ENCODE data around the gene JAM3. TPM values are rescaled to one million over a fixed set of nuclear protein-coding genes. Genes with fewer than 3 reads are reported as not detected.
A peak's percentile ranks its signal among the peaks of the same experiment; 100 is the strongest.

Gene JAM3
- total and polyA plus RNA-seq, 9 donors = 94.6 to 175 (median 135) TPM

DNA sequence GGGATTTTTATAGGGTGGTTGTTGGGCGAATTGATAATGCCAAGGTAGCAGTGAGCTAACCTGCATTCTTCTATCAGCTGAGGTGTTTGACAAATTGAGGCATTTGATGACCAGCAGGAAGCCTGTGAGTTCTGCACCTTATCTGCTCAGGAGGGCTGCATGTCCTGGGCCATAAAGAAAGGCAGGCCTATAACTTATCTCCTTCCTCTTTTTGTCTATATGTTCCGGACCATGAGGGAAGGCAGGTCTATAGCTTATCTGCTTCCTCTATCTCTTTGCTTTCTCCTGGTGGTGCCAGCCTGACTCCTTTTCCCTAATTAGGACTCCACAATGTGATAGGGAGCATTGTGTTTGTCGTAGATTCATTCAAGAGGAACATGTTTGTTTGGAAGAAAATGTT is 8.6 kb upstream of the JAM3 start:
- no peak overlapping the region for H3K27ac ChIP-seq (ENCODE audit: low read length)
- 78% methylated on average over 1 of the region's 3 CpGs for WGBS (ENCODE audit: insufficient coverage)
- no peaks in the 10 kb centered on the region for H3K36me3 ChIP-seq (ENCODE audit: control insufficient read depth, insufficient read depth, low read length)
- no peaks in the 10 kb centered on the region for H3K4me1 ChIP-seq (ENCODE audit: control insufficient read depth, insufficient read depth, low read length)
- H3K27me3 ChIP-seq (ENCODE audit: control insufficient read depth, insufficient read depth, low read length) = peaks cover 6% of the 10 kb centered on the region
- no peak overlapping the region for H3K4me3 ChIP-seq (ENCODE audit: low read length)
- DNase-seq = no peak
- H3K9me3 ChIP-seq (replicated peaks; ENCODE audit: control insufficient read depth, low read depth, low read length) = no peaks in the 10 kb centered on the region

DNA sequence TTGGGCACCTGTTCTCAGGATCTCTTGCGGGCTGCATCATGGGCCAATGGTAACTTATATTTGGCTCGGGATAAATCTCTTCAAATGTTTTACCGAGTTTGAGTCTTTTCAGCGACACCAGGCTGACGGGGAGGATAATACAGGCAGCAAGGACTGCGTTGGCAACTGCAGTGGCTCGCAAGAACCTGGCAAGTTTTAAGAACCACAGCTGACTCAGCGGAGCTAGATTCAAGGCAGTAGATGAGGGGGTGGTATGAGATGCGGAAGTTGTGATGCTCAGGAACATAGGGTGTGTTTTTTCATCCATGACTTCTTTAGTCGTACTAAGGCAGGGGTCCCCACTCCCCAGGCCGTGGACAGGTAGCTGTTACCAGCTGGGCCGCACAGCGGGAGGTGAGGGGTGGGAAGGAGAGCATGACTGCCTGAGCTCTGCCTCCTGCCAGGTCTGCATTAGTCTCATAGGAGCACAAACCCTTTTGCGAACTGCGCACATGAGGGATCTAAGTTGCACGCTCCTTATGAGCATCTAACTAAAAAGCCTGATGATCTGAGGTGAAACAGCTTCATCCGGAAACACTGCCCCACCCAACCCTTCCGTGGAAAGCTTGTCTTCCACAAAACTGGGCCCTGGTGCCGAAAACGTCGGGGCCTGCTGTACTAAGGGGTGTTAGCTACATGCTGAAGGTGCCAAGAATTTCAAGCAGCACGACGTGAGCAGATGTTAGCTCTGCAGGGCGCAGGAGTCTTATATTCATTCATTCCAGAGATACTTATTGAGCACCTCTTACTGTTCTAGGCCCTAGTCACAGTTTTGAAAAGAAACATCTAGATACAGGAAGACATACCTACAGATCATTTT is 6.4 kb upstream of the JAM3 start:
- Histone ChIP-seq H3K9me3 (replicated peaks; ENCODE audit: control insufficient read depth, low read depth, low read length) (no peaks in the 10 kb centered on the region), H3K27me3 (ENCODE audit: control insufficient read depth, insufficient read depth, low read length) (peaks cover 10% of the 10 kb centered on the region)
- WGBS (ENCODE audit: insufficient coverage) = 68% methylated on average over 17 of the region's 24 CpGs

DNA sequence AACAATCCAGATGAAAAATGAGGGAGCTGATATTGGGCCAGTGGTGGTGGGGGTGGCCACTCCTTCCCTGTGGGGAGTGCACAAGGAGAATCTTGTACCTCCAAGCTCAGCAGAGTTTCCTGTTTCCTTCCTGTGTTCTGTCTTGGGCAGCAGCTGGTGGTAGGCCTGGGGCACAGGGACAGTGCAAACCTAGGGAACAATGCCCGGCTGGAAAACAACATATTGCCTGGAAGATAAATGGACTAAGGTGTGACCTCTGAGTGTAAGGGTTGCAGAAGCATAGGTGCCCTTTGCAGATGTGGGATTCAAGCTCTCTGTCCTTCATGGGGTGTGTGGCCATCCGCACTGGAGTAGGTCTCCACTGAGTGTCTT is 5.8 kb upstream of the JAM3 start:
- WGBS (ENCODE audit: insufficient coverage) = 67% methylated on average over 1 of the region's 2 CpGs
- H3K4me1 ChIP-seq (ENCODE audit: control insufficient read depth, insufficient read depth, low read length) = no peaks in the 10 kb centered on the region
- DNase-seq = no peak
- no peaks in the 10 kb centered on the region for H3K9me3 ChIP-seq (replicated peaks; ENCODE audit: control insufficient read depth, low read depth, low read length)
- H3K27me3 ChIP-seq (ENCODE audit: control insufficient read depth, insufficient read depth, low read length) = peaks cover 10% of the 10 kb centered on the region
- no peaks in the 10 kb centered on the region for H3K36me3 ChIP-seq (ENCODE audit: control insufficient read depth, insufficient read depth, low read length)
- H3K27ac ChIP-seq (ENCODE audit: low read length) = no peak overlapping the region
- H3K4me3 ChIP-seq (ENCODE audit: low read length) = no peak overlapping the region

More for the DNA sequence above, 6.4 kb upstream of the JAM3 start:
- H3K36me3 ChIP-seq (ENCODE audit: control insufficient read depth, insufficient read depth, low read length) = no peaks in the 10 kb centered on the region
- H3K4me3 ChIP-seq (ENCODE audit: low read length) = no peak overlapping the region
- no peak for DNase-seq
- H3K27ac ChIP-seq (ENCODE audit: low read length) = no peak overlapping the region
- no peaks in the 10 kb centered on the region for H3K4me1 ChIP-seq (ENCODE audit: control insufficient read depth, insufficient read depth, low read length)

DNA sequence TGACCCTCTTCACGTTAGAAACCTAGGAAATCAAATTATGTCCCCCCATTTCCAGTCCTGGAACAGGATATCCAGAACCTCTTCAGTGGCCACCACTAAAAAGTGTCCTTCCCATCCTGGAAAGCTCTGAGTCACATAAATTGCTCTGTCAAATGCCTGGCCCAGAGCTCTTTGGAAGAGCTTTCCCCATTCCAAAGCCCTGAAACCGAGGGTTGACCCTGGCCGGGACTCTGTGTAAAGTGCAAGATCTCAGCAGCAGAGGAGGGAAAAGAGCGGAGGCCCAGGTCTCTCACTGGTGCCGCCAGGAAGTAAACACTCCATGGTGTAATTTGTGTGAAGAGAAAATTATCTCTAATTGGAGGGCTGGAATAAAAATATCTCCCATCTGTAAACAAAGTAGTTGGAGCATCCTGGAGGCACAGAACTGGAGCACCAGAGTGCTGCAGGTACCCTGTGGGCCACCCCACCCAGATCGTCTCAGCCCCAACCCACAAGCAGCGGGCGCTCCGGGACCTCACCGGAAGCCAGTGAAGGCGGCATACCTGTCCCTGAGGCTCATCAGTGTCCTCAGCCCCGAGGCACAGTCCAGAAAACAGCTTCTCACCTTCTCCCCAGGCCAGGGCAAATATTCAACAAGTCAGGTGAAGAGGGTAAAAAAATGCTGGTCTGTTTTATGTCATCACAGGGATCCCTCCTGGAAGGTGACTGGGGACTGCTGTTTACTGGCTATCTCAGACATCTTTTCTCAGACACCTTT is 4.7 kb upstream of the JAM3 start:
- no peak for DNase-seq
- Histone ChIP-seq H3K27ac (ENCODE audit: low read length) (no peak overlapping the region), H3K4me1 (ENCODE audit: control insufficient read depth, insufficient read depth, low read length) (no peaks in the 10 kb centered on the region), H3K27me3 (ENCODE audit: control insufficient read depth, insufficient read depth, low read length) (peaks cover 7% of the 10 kb centered on the region), H3K36me3 (ENCODE audit: control insufficient read depth, insufficient read depth, low read length) (no peaks in the 10 kb centered on the region), H3K4me3 (ENCODE audit: low read length) (no peak overlapping the region), H3K9me3 (replicated peaks; ENCODE audit: control insufficient read depth, low read depth, low read length) (no peaks in the 10 kb centered on the region)
- WGBS (ENCODE audit: insufficient coverage) = 80% methylated on average over 5 of the region's 12 CpGs

DNA sequence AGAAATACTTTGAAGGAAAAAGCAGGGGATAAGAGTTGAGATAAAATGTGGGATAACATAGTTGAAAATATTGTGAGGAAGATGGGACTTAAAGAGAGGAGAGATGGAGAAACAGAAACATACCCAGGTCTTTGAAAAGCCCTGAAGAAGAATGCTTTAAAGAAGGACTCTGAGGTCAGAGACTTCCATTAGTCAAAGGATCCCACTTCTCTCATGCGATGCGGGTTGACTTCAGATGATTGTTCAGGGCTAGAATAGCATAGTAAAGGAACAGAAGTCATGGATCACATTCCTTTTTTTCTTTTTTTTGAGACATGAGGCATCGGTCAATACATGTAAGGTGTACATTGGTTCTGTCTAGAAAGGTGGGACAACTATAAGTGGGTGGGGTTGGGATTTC is 3.5 kb upstream of the JAM3 start:
- DNase-seq = no peak
- Histone ChIP-seq H3K4me1 (ENCODE audit: control insufficient read depth, insufficient read depth, low read length) (peaks cover 6% of the 10 kb centered on the region), H3K27me3 (ENCODE audit: control insufficient read depth, insufficient read depth, low read length) (peaks cover 7% of the 10 kb centered on the region), H3K9me3 (replicated peaks; ENCODE audit: control insufficient read depth, low read depth, low read length) (no peaks in the 10 kb centered on the region), H3K4me3 (ENCODE audit: low read length) (no peak overlapping the region), H3K27ac (ENCODE audit: low read length) (no peak overlapping the region), H3K36me3 (ENCODE audit: control insufficient read depth, insufficient read depth, low read length) (no peaks in the 10 kb centered on the region)
- no CpG with 5 or more reads among the region's 3 CpGs for WGBS (ENCODE audit: insufficient coverage)

DNA sequence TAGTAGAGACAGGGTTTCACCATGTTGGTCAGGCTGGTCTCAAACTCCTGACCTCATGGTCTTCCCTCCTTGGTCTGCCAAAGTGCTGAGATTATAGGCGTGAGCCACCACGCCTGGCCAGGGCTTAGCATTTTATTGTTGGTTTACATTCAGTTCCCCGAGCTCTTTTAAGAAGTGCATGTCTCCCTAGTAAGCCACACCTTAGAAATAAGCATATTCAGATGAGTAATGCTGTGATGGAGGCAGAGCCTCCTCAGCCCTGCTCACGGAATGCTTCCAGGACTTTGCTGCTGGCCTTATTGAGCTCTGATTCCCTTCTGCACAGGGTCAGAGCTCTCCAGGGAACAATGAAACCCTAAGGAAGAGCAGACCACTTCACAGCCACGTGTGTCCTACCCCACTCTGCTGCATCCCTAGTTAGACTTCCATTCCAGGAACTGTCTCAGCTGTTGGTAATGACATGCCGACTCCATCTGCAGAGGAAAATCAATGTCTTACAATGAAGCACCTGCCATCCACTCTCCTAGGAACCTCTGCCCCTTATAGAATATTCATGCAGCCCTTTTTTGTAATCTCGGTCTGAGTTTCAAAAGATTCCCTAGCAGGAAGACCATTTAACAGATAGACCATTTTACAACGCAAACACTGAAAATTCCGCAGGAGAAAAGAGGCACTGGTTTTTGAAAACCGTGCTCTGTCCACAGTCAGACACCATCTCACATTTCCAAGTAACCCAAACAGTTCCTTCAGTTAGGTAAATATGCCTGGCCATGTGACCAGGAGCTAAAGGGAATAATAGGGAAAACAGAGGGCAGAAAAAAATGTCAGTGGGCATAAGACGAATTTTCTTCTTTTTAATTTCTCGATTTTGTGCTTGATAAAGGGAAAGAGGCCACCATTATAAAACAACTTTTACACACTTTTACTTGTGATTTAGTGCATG is 1.7 kb upstream of the JAM3 start:
- H3K36me3 ChIP-seq (ENCODE audit: control insufficient read depth, insufficient read depth, low read length) = no peaks in the 10 kb centered on the region
- no peaks in the 10 kb centered on the region for H3K9me3 ChIP-seq (replicated peaks; ENCODE audit: control insufficient read depth, low read depth, low read length)
- peaks cover 7% of the 10 kb centered on the region for H3K4me1 ChIP-seq (ENCODE audit: control insufficient read depth, insufficient read depth, low read length)
- peaks cover 7% of the 10 kb centered on the region for H3K27me3 ChIP-seq (ENCODE audit: control insufficient read depth, insufficient read depth, low read length)
- no peak overlapping the region for H3K27ac ChIP-seq (ENCODE audit: low read length)
- 31% methylated on average over 4 of the region's 12 CpGs for WGBS (ENCODE audit: insufficient coverage)
- no peak overlapping the region for H3K4me3 ChIP-seq (ENCODE audit: low read length)
- DNase-seq = no peak

DNA sequence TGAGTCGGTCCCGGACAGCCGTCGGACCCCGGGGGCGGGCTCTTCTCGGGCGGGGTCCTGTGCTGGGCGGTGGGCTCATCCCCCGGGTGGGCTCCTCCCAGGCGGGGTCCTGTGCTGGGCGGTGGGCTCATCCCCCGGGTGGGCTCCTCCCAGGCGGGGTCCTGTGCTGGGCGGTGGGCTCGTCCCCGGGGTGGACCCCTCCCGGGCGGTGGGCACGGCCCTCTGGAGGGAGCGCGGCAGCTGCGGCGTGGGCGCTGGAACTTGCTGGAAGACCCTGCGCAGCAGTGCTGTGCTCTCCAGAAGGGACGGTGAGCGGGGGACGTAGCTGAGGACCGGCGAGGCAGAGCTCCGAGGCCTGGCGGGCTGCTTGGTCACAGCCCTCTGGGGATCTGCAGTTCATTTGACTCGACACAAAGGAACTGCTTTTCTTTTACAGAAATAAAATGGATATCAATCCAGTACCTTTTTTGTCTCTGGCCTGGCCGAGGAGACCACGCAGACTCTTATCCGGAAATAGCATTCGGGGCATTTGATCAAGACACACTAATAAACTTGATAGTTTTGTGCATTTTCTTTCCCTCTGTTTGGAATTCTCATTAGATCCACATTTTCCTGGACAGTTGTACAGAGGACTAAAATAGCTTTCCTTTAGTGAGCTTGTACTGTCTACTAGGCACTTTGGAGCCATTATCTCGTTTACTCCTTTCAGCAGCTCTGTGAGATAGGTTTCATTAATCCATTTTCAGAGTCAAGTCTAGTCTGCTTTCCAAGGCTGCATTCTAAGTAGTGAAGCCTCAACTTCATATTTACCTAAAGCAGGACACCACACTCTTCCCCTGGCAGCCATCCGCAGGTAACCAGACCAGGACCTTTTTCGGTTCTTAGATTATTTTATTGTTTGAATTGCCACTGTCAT is 812 bp downstream of the JAM3 start:
- H3K27me3 ChIP-seq (ENCODE audit: control insufficient read depth, insufficient read depth, low read length) = peaks cover 3% of the 10 kb centered on the region
- peak overlapping the region; percentile 76 for H3K4me3 ChIP-seq (ENCODE audit: low read length)
- DNase-seq = peak; percentile 83
- H3K4me1 ChIP-seq (ENCODE audit: control insufficient read depth, insufficient read depth, low read length) = peaks cover 17% of the 10 kb centered on the region
- no peaks in the 10 kb centered on the region for H3K36me3 ChIP-seq (ENCODE audit: control insufficient read depth, insufficient read depth, low read length)
- under 1% methylated on average over 34 of the region's 41 CpGs for WGBS (ENCODE audit: insufficient coverage)
- H3K27ac ChIP-seq (ENCODE audit: low read length) = peak overlapping the region; percentile 90
- no peaks in the 10 kb centered on the region for H3K9me3 ChIP-seq (replicated peaks; ENCODE audit: control insufficient read depth, low read depth, low read length)

DNA sequence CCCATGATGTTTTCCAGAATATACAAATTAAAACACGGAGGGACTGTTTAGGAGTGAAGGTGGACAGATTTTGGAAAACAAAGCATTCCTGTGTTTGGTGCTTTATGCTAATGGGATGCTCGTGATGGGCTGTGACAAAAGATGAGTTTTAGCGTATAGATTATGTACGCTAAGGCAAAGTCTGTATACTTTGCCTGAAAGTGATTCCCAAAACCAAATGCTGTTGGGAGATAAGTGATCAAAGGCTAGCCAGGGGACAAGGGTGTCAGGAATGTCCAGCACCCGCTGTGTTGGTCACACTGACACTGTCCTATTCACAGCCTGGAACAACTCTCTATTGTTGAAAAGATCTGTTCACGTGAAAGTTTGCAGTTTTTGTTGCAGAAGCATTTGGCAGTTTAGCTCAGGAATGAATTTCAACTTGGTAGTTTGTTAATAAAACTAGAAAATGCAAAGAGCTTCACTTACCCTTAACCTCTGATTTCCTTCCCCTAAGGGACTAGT is 1.5 kb downstream of the JAM3 start:
- H3K27me3 ChIP-seq (ENCODE audit: control insufficient read depth, insufficient read depth, low read length) = peaks cover 3% of the 10 kb centered on the region
- H3K4me1 ChIP-seq (ENCODE audit: control insufficient read depth, insufficient read depth, low read length) = peaks cover 22% of the 10 kb centered on the region
- no peaks in the 10 kb centered on the region for H3K9me3 ChIP-seq (replicated peaks; ENCODE audit: control insufficient read depth, low read depth, low read length)
- peak overlapping the region; percentile 90 for H3K27ac ChIP-seq (ENCODE audit: low read length)
- H3K4me3 ChIP-seq (ENCODE audit: low read length) = peak overlapping the region; percentile 76
- DNase-seq = no peak
- WGBS (ENCODE audit: insufficient coverage) = 68% methylated on average over 3 of the region's 6 CpGs
- no peaks in the 10 kb centered on the region for H3K36me3 ChIP-seq (ENCODE audit: control insufficient read depth, insufficient read depth, low read length)

DNA sequence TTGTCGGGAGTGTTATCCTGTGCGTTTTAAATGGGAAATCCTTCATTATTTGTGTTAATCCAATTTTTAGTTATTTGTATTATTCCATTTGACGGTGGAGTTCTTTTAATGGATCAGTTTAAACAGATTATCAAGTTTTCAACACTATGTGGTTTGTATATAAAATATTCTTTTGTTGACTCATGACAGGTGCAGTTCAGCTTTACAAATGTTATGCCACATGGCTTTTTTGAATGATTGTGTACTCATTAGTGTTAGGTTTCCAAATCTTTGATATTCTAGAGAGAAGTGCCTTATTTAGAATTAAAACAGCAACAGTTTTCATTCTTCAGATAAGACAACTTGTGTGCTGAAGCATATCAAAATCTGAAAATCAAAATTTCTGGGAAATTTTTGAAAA is 2.4 kb downstream of the JAM3 start:
- no peaks in the 10 kb centered on the region for H3K9me3 ChIP-seq (replicated peaks; ENCODE audit: control insufficient read depth, low read depth, low read length)
- H3K27me3 ChIP-seq (ENCODE audit: control insufficient read depth, insufficient read depth, low read length) = peaks cover 3% of the 10 kb centered on the region
- peak overlapping the region; percentile 75 for H3K27ac ChIP-seq (ENCODE audit: low read length)
- no peak overlapping the region for H3K4me3 ChIP-seq (ENCODE audit: low read length)
- no peaks in the 10 kb centered on the region for H3K36me3 ChIP-seq (ENCODE audit: control insufficient read depth, insufficient read depth, low read length)
- peaks cover 22% of the 10 kb centered on the region for H3K4me1 ChIP-seq (ENCODE audit: control insufficient read depth, insufficient read depth, low read length)
- no CpG with 5 or more reads among the region's 3 CpGs for WGBS (ENCODE audit: insufficient coverage)
- no peak for DNase-seq
